Measurements from ENCODE around the gene STRC. TPM values are rescaled to one million over a fixed set of nuclear protein-coding genes. Genes with fewer than 3 reads are reported as not detected.

STRC gene
- total and polyA plus RNA-seq, 2 donors (not counting 3 experiments of a cell fraction or from before 2014, with no cell fraction given), result 0.10 TPM; not detected in 1

GRCh38 chr15:43552986-43553385, 65.6 kb downstream of the STRC start:
- H3K9me1 ChIP-seq (replicated peaks; ENCODE audit: control insufficient read depth, extremely low read depth, insufficient read depth, low read length), result no peaks in the 10 kb centered on the region
- no peaks in the 10 kb centered on the region for H3K4me1 ChIP-seq (ENCODE audit: control insufficient read depth, extremely low read depth, insufficient read depth, low read length)
- no peak overlapping the region for H3K27ac ChIP-seq (ENCODE audit: insufficient read depth, low read depth, low read length)
- no peaks in the 10 kb centered on the region for H3K36me3 ChIP-seq (ENCODE audit: control insufficient read depth in 2 of 2, extremely low read depth in 1 of 2, insufficient read depth in 2 of 2, low read length in 2 of 2)
- H3K4me2 ChIP-seq (ENCODE audit: insufficient read depth, low read length), result no peak overlapping the region
- ChIA-PET POLR2A (no interaction called here), CTCF (interaction anchor here (0.9 kb wide), 1 partner anchor 10 kb away, joined by 4 read pairs; no protein-coding TSS in a partner anchor)
- TF ChIP-seq MAX (IDR thresholded peaks at IDR 0.05; ENCODE audit: insufficient read depth, insufficient read length) (no peak), GATA2 (IDR thresholded peaks at IDR 0.05; ENCODE audit: insufficient read depth, insufficient read length, low read depth, low read length) (no peak), JUN (IDR thresholded peaks at IDR 0.05; ENCODE audit: borderline replicate concordance, insufficient read depth, insufficient read length, low read depth) (no peak), FOS (IDR thresholded peaks at IDR 0.05; ENCODE audit: borderline replicate concordance, insufficient read depth, low read length) (no peak), POLR2A (IDR thresholded peaks at IDR 0.05; ENCODE audit: low read depth, low read length) (no peak), CTCF (IDR thresholded peaks at IDR 0.05; ENCODE audit: extremely low read depth in 1 of 2, insufficient read depth in 1 of 2, low read depth in 1 of 2, low read length in 2 of 2) (no peak), MYC (IDR thresholded peaks at IDR 0.05; ENCODE audit: low read depth, low read length) (no peak), EZH2 (IDR thresholded peaks at IDR 0.05; ENCODE audit: borderline replicate concordance, low read depth, low read length, severe bottlenecking) (no peak), POLR2AphosphoS5 (IDR thresholded peaks at IDR 0.05; ENCODE audit: insufficient read depth, low read depth, low read length) (no peak)
- no peaks in the 10 kb centered on the region for H3K79me2 ChIP-seq (ENCODE audit: control insufficient read depth, insufficient read depth, low read length)
- H3K27me3 ChIP-seq (ENCODE audit: control insufficient read depth in 2 of 2, insufficient read depth in 2 of 2, low read length in 2 of 2), result no peaks in the 10 kb centered on the region
- no peak overlapping the region for H2AFZ ChIP-seq (ENCODE audit: low read depth, low read length)
- no peaks in the 10 kb centered on the region for H3K9me3 ChIP-seq (replicated peaks; ENCODE audit: control insufficient read depth, insufficient read depth, low read length)
- no peak for FAIRE-seq
- no TSS peak for BruUV-seq (replicated peaks)
- no peak overlapping the region for H3K4me3 ChIP-seq (replicated peaks in 1 of 3; ENCODE audit: insufficient read depth in 1 of 3, low read depth in 1 of 3, low read length in 3 of 3)
- DNase-seq (ENCODE audit: low read depth, low spot score), result no peak
- dilution Hi-C loops (cut with MboI; ENCODE audit: extremely low pct_ligation_motif_present, low sequenced_read_pairs) (no loop called here), intact Hi-C loops (cut with micrococcal nuclease) (no loop called here)
- no peak overlapping the region for H3K9ac ChIP-seq (replicated peaks; ENCODE audit: extremely low read depth, insufficient read depth, low read length)
- H4K20me1 ChIP-seq (replicated peaks; ENCODE audit: control insufficient read depth, extremely low read depth, insufficient read depth, low read length), result no peaks in the 10 kb centered on the region

Data from endothelial cell of umbilical vein (primary cell).